ENCODE data around the gene ZNF565. TPM values are rescaled to one million over a fixed set of nuclear protein-coding genes. Genes with fewer than 3 reads are reported as not detected.
"Not testable (repeated sequence)": the region's sequence is repeated elsewhere in the genome, so short reads cannot be mapped to it uniquely, and the experiment has no call there.

ZNF565 gene
- 8.5 TPM for total RNA-seq

GRCh38 chr19:36214386-36215275 lies at the start of gene ZNF565, which contains the start of gene ZNF146:
Gene ZNF565, minus strand, starts transcription at chr19:36214665. Its CDS starts 12,680 bp downstream, at chr19:36201985.
Gene ZNF146, plus strand, starts transcription at chr19:36215106. Its CDS starts 21,335 bp downstream, at chr19:36236441.
- peak; percentile 97 for DNase-seq (ENCODE audit: low spot score)
- intact Hi-C loops (cut with DNase I): no loop called here
- ATAC-seq: peak; percentile 98

DNA sequence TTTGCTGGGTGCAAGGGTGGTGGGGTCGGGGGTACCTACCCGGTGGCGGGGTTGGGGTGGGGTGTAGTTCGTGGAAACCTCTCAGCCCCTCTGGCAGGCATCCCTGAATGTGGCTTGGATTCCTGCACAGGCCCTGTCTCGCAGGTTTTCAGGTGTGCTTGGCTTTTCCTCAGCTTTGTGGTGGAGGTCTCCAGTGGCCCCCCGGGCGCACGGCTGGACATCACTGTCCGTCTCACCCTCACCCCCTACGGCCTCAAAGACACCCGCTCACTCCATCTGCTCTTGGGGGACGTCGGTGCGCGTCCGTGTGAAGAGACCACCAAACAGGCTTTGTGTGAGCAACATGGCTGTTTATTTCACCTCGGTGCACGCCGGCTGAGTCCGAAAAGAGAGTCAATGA lies 44.7 kb upstream of the ZNF565 start:
- intact Hi-C loops (cut with DNase I): no loop called here
- ATAC-seq (no peak), DNase-seq (ENCODE audit: low spot score) (no peak)

DNA sequence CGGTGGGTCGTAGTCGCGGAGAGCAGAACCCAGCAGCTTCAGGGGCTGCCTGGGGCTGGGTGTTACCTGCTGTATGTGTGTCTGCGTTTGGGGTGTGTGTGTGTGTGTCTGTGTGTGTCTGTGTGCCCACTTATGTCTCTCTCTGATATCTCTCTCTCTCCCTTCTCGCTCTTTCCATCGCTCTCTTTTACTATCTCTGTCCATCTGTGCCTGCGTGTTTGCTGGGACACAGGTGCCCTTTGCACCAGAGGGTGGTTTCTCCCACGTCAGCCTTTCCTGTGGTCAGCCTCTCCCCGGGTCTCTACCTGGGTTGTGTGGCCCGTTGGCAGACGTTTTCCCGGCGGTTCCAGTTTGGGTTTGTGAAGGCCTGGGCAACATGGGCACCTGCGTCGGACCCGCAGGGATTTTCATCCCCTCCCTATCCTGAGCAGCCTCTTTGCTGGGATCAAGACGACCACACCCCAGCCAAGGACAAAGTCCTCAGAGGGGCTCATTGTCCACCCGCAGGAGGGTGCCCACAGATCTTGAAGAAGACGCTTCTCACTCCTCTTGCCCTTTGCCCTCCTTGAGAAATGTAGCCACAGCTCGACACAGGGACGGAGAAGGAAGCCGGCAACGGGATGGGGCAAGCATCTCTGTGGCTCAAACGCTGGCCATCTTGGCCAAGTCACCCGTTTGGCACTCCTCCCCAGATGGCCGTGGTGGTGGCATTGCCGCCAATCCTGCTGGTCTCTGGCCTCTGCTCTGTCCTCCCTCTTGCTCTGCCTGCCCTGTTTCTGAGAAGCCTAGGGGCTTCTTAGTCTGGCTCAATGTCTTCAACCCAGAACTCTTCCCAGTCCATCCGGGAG lies 43.8 kb upstream of the ZNF565 start:
- DNase-seq (ENCODE audit: low spot score) (no peak), ATAC-seq (no peak)
- intact Hi-C loops (cut with DNase I): no loop called here

GRCh38 chr19:36257520-36257876 lies 43.0 kb upstream of the ZNF565 start:
- ATAC-seq: peak; percentile 45
- intact Hi-C loops (cut with DNase I): no loop called here
- no peak for DNase-seq (ENCODE audit: low spot score)

- no peak for DNase-seq (ENCODE audit: low spot score)
- intact Hi-C loops (cut with DNase I): no loop called here
- no peak for ATAC-seq
Measured at GRCh38 chr19:36256853-36257519, 42.5 kb upstream of the ZNF565 start.

DNA sequence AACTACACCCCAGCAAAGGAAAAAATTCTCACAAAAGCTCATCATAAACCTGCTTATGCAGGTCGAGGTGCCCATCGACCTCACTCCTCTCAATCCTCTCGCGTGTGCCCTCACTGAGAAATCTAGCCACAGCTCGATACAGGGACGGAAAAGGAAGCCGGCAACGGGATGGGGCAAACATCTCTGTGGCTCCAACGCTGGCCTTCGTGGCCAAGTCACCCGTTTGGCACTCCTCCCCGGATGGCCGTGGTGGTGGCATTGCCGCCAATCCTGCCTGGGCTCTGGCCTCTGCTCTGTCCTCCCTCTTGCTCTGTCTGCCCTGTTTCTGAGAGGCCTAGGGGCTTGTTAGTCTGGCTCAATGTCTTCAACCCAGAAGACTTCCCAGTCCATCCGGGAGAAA lies 41.6 kb upstream of the ZNF565 start:
- DNase-seq (ENCODE audit: low spot score): no peak
- intact Hi-C loops (cut with DNase I): no loop called here
- ATAC-seq: no peak

DNA sequence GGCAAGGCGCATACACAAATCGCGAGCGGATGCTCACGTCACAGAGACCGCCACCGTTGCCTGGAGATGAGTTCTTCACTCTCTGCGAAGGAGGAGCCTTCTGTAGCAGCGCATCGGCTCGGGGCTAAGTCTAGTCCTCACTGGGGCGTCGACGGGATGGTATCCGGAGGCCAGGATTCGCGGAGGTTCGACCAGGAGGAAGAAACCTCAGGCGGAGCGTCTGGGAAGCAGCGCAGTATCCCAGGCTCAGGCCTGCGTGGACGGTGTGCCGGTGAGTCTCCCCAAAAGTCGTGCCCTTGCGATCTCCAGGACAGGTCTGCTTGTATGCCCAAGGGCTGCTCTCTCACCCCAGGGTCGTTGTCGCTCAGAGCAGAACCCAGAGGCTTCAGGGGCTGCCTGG lies 40.9 kb upstream of the ZNF565 start:
- no peak for ATAC-seq
- intact Hi-C loops (cut with DNase I): no loop called here
- no peak for DNase-seq (ENCODE audit: low spot score)

GRCh38 chr19:36254848-36255247 lies 40.4 kb upstream of the ZNF565 start:
- intact Hi-C loops (cut with DNase I): loop anchor here (5.0 kb wide), 1 partner anchor 747 kb away; no protein-coding TSS in a partner anchor
- ATAC-seq (no peak), DNase-seq (ENCODE audit: low spot score) (no peak)

DNA sequence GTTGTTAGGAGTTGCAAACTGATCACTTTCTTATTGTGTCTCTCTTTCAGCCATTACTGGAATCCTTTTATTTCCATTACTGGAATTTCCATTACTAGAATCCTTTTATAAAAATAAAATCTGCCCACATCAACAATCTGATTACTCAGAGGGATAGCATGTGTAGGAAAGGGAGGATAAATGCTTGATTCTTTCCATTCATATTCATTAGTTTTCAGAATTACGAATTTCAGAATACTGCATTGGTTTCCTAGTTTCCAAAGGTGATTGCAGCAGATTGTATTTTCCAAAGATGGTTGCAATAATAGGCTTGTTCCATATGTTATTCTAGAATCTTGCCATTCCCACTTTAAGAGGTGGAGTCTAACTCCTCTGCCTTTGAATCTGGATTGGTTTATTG lies 37.6 kb upstream of the ZNF565 start:
- intact Hi-C loops (cut with DNase I): loop anchor here (5.0 kb wide), 1 partner anchor 750 kb away; no protein-coding TSS in a partner anchor
- ATAC-seq: no peak
- DNase-seq (ENCODE audit: low spot score): no peak

DNA sequence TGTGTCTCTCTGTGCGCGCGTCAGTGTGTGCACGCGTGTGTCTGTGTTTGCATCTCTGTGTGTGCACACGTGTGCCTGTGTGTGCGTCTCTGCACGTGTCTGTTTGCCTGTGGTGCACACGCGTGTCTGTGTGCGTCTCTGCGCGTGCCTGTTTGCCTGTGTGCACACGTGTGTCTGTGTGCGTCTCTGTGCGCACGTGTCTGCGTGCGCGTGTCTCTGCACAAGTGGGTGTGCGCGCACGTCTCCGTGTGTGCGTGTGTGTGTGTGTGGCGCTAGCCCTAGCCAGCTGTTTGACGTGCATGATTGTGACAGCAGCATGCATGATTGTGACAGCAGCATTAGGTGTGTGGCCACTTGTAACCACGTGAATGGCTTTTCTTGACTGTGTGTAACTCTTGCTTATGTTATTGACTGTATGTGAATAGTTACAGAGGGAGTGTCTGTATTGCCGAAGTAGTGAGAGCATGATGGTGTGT lies 31.6 kb upstream of the ZNF565 start:
- no peak for DNase-seq (ENCODE audit: low spot score)
- intact Hi-C loops (cut with DNase I): no loop called here
- ATAC-seq: no peak

DNA sequence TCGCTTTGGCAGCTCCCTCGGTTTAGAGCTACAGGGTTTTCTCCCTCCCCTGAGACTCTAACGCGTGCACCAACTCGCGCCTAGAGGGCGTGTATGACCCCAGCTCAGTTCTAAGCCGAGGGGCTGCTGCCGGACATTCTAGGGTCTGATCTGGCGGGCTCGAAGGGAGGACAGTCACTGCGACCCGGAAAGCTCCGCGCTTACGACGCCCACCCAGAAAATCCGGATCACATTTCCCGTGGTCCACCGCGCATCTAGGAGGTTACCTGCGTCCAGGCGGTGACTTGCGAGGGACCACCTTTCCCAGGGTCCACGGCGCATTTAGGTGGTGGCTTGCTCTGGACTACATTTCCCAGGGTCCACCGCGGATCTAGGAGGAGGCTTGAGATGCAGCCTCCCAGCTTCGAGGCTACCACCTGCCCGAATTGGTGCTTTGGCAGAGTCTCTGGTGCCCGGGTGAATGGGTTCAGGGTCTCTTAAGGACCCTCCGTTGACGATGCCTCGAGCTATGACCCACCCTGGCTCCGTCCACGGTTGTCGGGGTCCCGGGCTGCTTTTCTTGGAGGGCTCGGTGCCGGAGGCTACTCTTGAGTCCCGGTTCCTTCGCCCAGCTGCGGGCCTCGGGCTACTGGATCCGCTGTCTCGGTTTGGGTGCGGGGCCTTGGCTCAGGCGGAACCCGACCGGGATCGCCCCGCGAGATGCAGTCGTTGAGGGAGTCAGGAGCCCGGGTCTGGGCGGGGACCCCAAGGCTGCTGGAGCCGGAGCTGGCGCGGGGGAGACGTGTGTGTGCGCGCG lies 30.9 kb upstream of the ZNF565 start:
- no peak for ATAC-seq
- no peak for DNase-seq (ENCODE audit: low spot score)
- intact Hi-C loops (cut with DNase I): no loop called here

- intact Hi-C loops (cut with DNase I): no loop called here
- no peak for ATAC-seq
- no peak for DNase-seq (ENCODE audit: low spot score)
Measured at GRCh38 chr19:36244066-36244465, 29.6 kb upstream of the ZNF565 start.

DNA sequence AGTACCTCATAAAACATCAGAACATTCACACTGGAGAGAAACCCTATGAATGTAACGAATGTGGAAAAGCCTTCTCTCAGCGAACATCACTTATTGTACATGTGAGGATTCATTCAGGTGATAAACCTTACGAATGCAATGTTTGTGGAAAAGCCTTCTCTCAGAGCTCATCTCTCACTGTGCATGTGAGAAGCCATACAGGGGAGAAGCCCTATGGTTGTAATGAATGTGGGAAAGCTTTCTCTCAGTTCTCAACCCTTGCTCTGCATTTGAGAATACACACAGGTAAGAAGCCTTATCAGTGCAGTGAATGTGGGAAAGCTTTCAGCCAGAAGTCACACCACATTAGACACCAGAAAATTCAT lies 22.5 kb upstream of the ZNF565 start:
- DNase-seq (ENCODE audit: low spot score) (no peak), ATAC-seq (no peak)
- intact Hi-C loops (cut with DNase I): no loop called here

DNA sequence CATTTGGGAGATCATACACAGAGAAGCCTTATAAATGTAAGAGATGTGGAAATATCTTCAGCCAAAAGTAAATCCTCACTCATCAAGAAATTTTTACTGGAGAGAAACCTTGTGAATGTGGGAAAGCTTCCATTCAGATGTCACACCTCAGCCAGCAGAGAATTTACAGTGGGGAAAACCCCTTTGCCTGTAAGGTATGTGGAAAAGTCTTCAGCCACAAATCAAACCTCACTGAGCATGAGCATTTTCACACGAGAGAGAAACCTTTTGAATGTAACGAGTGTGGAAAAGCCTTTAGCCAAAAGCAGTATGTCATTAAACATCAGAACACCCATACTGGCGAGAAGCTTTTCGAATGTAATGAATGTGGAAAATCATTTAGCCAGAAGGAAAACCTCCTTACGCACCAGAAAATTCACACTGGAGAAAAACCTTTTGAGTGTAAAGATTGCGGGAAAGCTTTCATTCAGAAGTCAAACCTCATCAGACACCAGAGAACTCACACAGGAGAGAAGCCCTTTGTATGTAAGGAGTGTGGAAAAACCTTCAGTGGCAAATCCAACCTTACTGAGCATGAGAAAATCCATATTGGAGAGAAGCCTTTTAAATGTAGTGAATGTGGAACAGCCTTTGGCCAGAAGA lies 22.0 kb upstream of the ZNF565 start:
- no peak for ATAC-seq
- intact Hi-C loops (cut with DNase I): no loop called here
- DNase-seq (ENCODE audit: low spot score): no peak

- ATAC-seq; DNase-seq (ENCODE audit: low spot score); intact Hi-C loops (cut with DNase I): not testable (repeated sequence)
Measured at GRCh38 chr19:36233626-36234025, 19.2 kb upstream of the ZNF565 start.

GRCh38 chr19:36225219-36225892 lies 10.9 kb upstream of the ZNF565 start:
- no peak for ATAC-seq

GRCh38 chr19:36222503-36222902 lies 8.0 kb upstream of the ZNF565 start:
- intact Hi-C loops (cut with DNase I): no loop called here
- ATAC-seq (no peak), DNase-seq (ENCODE audit: low spot score) (no peak)

More at GRCh38 chr19:36225219-36225892, 10.9 kb upstream of the ZNF565 start:
- no peak for DNase-seq (ENCODE audit: low spot score)
- intact Hi-C loops (cut with DNase I): no loop called here
